OCI-LY1 (cell line): ENCODE results near the gene EFHC1.
A peak's percentile ranks its signal among the peaks of the same experiment; 100 is the strongest.

Experiments used
- H2AFZ ChIP-seq: fragments of 200-600 bp; sonication (generic), shearing (Covaris generic); 2 replicates; pipeline ENCODE4 v1.6.0; 2014; ENCODE audit warnings: antibody characterized with exemption, mild to moderate bottlenecking, low read length
- H3F3A ChIP-seq: fragments of 200-600 bp; sonication (generic), shearing (Covaris generic); 2 replicates; pipeline ENCODE4 v1.6.0; 2014; ENCODE audit warnings: mild to moderate bottlenecking, antibody characterized with exemption, low read length, moderate library complexity; ENCODE audit not compliant: insufficient read depth
- H3K27ac ChIP-seq: fragments of 200-600 bp; sonication (generic); 2 replicates; pipeline ENCODE4 v1.5.1; 2014; ENCODE audit warnings: low read length, mixed run types, mild to moderate bottlenecking, low read depth; ENCODE audit not compliant: poor library complexity, severe bottlenecking
- H3K27me3 ChIP-seq: fragments of 200-600 bp; sonication (generic); 2 replicates; pipeline ENCODE4 v1.6.0; 2014; ENCODE audit warnings: antibody characterized with exemption, mild to moderate bottlenecking, low read length, moderate library complexity; ENCODE audit not compliant: insufficient read depth
- H3K36me3 ChIP-seq: fragments of 200-600 bp; sonication (generic); 2 replicates; pipeline ENCODE4 v1.6.1; 2014; ENCODE audit warnings: mild to moderate bottlenecking, antibody characterized with exemption, low read length, moderate library complexity, mixed read lengths; ENCODE audit not compliant: insufficient read depth
- H3K4me1 ChIP-seq: fragments of 200-600 bp; sonication (generic); 2 replicates; pipeline ENCODE4 v1.5.1; 2014; ENCODE audit warnings: mild to moderate bottlenecking, low read length, moderate library complexity; ENCODE audit not compliant: insufficient read depth, severe bottlenecking
- H3K4me2 ChIP-seq: fragments of 200-600 bp; sonication (generic), shearing (Covaris generic); 2 replicates; pipeline ENCODE4 v1.6.1; 2014; ENCODE audit warnings: low read length
- H3K4me3 ChIP-seq: fragments of 200-600 bp; sonication (generic); 2 replicates; pipeline ENCODE4 v1.5.1; 2014; ENCODE audit warnings: low read length, low read depth, mild to moderate bottlenecking, mixed read lengths; ENCODE audit not compliant: poor library complexity, severe bottlenecking
- H3K79me2 ChIP-seq: fragments of 200-600 bp; shearing (Covaris generic); 2 replicates; pipeline ENCODE4 v1.6.1; 2016; ENCODE audit warnings: mixed run types, low read length, mixed read lengths; ENCODE audit not compliant: insufficient read depth
- H3K9ac ChIP-seq: fragments of 200-600 bp; sonication (generic), shearing (Covaris generic); 2 replicates; pipeline ENCODE4 v1.6.1; 2014; ENCODE audit warnings: mild to moderate bottlenecking, low read length, mixed read lengths
- H3K9me2 ChIP-seq: fragments of 200-600 bp; sonication (generic), shearing (Covaris generic); 2 replicates; pipeline ENCODE4 v1.6.1; 2014; ENCODE audit warnings: low read depth, mild to moderate bottlenecking, low read length, mixed read lengths
- H3K9me3 ChIP-seq: fragments of 200-600 bp; shearing (Covaris generic); 2 replicates; pipeline ENCODE4 v1.6.1; 2014; ENCODE audit warnings: low read length, mixed read lengths
- H4K20me1 ChIP-seq: fragments of 200-600 bp; sonication (generic), shearing (Covaris generic); 2 replicates; pipeline ENCODE4 v1.6.0; 2016; ENCODE audit warnings: mild to moderate bottlenecking, low read length; ENCODE audit not compliant: insufficient read depth
- CTCF ChIP-seq: fragments of 200-600 bp; sonication (generic), shearing (Covaris generic); IDR thresholded peaks from 2 replicates; pipeline ENCODE4 v1.5.1; 2017; ENCODE audit warnings: mild to moderate bottlenecking, antibody characterized with exemption, low read length, moderate library complexity, mixed read lengths
- EZH2 ChIP-seq: fragments of 200-600 bp; sonication (generic), shearing (Covaris generic); IDR thresholded peaks from 2 replicates; pipeline ENCODE4 v1.8.0; 2017; ENCODE audit warnings: borderline replicate concordance, mixed run types, mild to moderate bottlenecking, antibody characterized with exemption, low read length, moderate library complexity, mixed read lengths

The EFHC1 gene, protein sequence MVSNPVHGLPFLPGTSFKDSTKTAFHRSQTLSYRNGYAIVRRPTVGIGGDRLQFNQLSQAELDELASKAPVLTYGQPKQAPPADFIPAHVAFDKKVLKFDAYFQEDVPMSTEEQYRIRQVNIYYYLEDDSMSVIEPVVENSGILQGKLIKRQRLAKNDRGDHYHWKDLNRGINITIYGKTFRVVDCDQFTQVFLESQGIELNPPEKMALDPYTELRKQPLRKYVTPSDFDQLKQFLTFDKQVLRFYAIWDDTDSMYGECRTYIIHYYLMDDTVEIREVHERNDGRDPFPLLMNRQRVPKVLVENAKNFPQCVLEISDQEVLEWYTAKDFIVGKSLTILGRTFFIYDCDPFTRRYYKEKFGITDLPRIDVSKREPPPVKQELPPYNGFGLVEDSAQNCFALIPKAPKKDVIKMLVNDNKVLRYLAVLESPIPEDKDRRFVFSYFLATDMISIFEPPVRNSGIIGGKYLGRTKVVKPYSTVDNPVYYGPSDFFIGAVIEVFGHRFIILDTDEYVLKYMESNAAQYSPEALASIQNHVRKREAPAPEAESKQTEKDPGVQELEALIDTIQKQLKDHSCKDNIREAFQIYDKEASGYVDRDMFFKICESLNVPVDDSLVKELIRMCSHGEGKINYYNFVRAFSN

GRCh38 chr6:52419809-52420667, at the start of gene EFHC1:
Gene EFHC1 (plus strand): TSS chr6:52420342. CDS start chr6:52420411, 69 bp downstream.
- peak within 1 kb of the TSS; percentile 90 for H3K4me2 ChIP-seq
- peak within 1 kb of the TSS; percentile 81 for H3K9ac ChIP-seq
- no peaks in the 10 kb centered on the region for H3K36me3 ChIP-seq
- H3F3A ChIP-seq = no peaks in the 10 kb centered on the region
- no peaks in the 10 kb centered on the region for H3K9me2 ChIP-seq
- peak within 1 kb of the TSS; percentile 76 for H3K4me3 ChIP-seq
- H3K27ac ChIP-seq = peak within 1 kb of the TSS; percentile 66
- peaks cover 57% of the 10 kb centered on the region for H3K4me1 ChIP-seq
- H3K27me3 ChIP-seq = no peaks in the 10 kb centered on the region
- no peaks in the 10 kb centered on the region for H4K20me1 ChIP-seq
- no peaks in the 10 kb centered on the region for H3K79me2 ChIP-seq
- H3K9me3 ChIP-seq = no peaks in the 10 kb centered on the region
- no peak for TF ChIP-seq CTCF
- TF ChIP-seq EZH2 = no peak
- H2AFZ ChIP-seq = no peak within 1 kb of the TSS; the same call in 1 of the 2 replicates

- H3F3A ChIP-seq = no peaks in the 10 kb centered on the region
- H4K20me1 ChIP-seq = no peaks in the 10 kb centered on the region
- no peak overlapping the region for H2AFZ ChIP-seq
- peaks cover 23% of the 10 kb centered on the region; the same call in 1 of the 2 replicates for H3K36me3 ChIP-seq
- no peaks in the 10 kb centered on the region for H3K27me3 ChIP-seq
- no peaks in the 10 kb centered on the region for H3K9me3 ChIP-seq
- TF ChIP-seq EZH2 = no peak
- no peak for TF ChIP-seq CTCF
- H3K4me1 ChIP-seq = peaks cover 11% of the 10 kb centered on the region
- H3K4me2 ChIP-seq = no peak overlapping the region
- no peaks in the 10 kb centered on the region for H3K79me2 ChIP-seq
- H3K9ac ChIP-seq = no peak overlapping the region
- no peak overlapping the region for H3K27ac ChIP-seq
- H3K4me3 ChIP-seq = no peak overlapping the region
- H3K9me2 ChIP-seq = no peaks in the 10 kb centered on the region
Observed at GRCh38 chr6:52371656-52372191, 48.4 kb upstream of the EFHC1 start.

GRCh38 chr6:52373151-52373690, 46.9 kb upstream of the EFHC1 start:
- Histone ChIP-seq H3K4me2 (no peak overlapping the region), H3K9me2 (no peaks in the 10 kb centered on the region), H3K79me2 (peaks cover 3% of the 10 kb centered on the region; the same call in 1 of the 2 replicates), H3K4me3 (no peak overlapping the region), H3K27ac (no peak overlapping the region), H2AFZ (no peak overlapping the region), H3K27me3 (no peaks in the 10 kb centered on the region), H3K9me3 (no peaks in the 10 kb centered on the region), H3K4me1 (peaks cover 24% of the 10 kb centered on the region), H3K9ac (no peak overlapping the region), H4K20me1 (no peaks in the 10 kb centered on the region), H3F3A (no peaks in the 10 kb centered on the region), H3K36me3 (peaks cover 14% of the 10 kb centered on the region; the same call in 1 of the 2 replicates)
- TF ChIP-seq EZH2 (no peak), CTCF (no peak)
